ENCODE results near the gene N4BP2L2.
"Not testable (repeated sequence)": the region's sequence is repeated elsewhere in the genome, so short reads cannot be mapped to it uniquely, and the experiment has no call there.

Gene N4BP2L2

GRCh38 chr13:32538621-32539246 is at the start of gene N4BP2L2:
Gene N4BP2L2, minus strand, starts transcription at chr13:32538795. Its CDS starts 1,768 bp downstream, at chr13:32537027.
- peak; percentile 98 for DNase-seq

- DNase-seq: no peak
Observed at GRCh38 chr13:32587811-32588170, 49.2 kb upstream of the N4BP2L2 start.

GRCh38 chr13:32587011-32587810 is 48.6 kb upstream of the N4BP2L2 start:
- peak; percentile 76 for DNase-seq

GRCh38 chr13:32586080-32586900 is 47.7 kb upstream of the N4BP2L2 start, which contains the start of gene PDS5B:
Gene PDS5B, plus strand, starts transcription at chr13:32586452. Its CDS starts 62,321 bp downstream, at chr13:32648773.
- DNase-seq: peak; percentile 97

- peak; percentile 84 for DNase-seq
Observed at GRCh38 chr13:32585550-32586079, 47.0 kb upstream of the N4BP2L2 start.

GRCh38 chr13:32582991-32583390 is 44.4 kb upstream of the N4BP2L2 start:
- DNase-seq: no peak

GRCh38 chr13:32582281-32582680 is 43.7 kb upstream of the N4BP2L2 start:
- no peak for DNase-seq

GRCh38 chr13:32581177-32581786 is 42.7 kb upstream of the N4BP2L2 start:
- no peak for DNase-seq

- no peak for DNase-seq
Observed at GRCh38 chr13:32577032-32577431, 38.4 kb upstream of the N4BP2L2 start.

GRCh38 chr13:32575687-32576086 is 37.1 kb upstream of the N4BP2L2 start:
- DNase-seq: not testable (repeated sequence)

GRCh38 chr13:32560842-32561241 is 22.2 kb upstream of the N4BP2L2 start:
- not testable (repeated sequence) for DNase-seq

GRCh38 chr13:32555613-32556012 is 17.0 kb upstream of the N4BP2L2 start:
- DNase-seq: no peak

- DNase-seq: no peak
Observed at GRCh38 chr13:32553720-32554119, 15.1 kb upstream of the N4BP2L2 start.

GRCh38 chr13:32549788-32550187 is 11.2 kb upstream of the N4BP2L2 start:
- no peak for DNase-seq

GRCh38 chr13:32548837-32549236 is 10.2 kb upstream of the N4BP2L2 start:
- DNase-seq: no peak

- DNase-seq: no peak
Observed at GRCh38 chr13:32545083-32545482, 6.5 kb upstream of the N4BP2L2 start.

GRCh38 chr13:32542221-32542620 is 3.6 kb upstream of the N4BP2L2 start:
- no peak for DNase-seq

- peak; percentile 64 for DNase-seq
Observed at GRCh38 chr13:32538143-32538620, 413 bp downstream of the N4BP2L2 start.

- DNase-seq: peak; percentile 59
Observed at GRCh38 chr13:32537580-32538142, 934 bp downstream of the N4BP2L2 start.

GRCh38 chr13:32535748-32536147 is 2.8 kb downstream of the N4BP2L2 start:
- DNase-seq: no peak

- no peak for DNase-seq
Observed at GRCh38 chr13:32535115-32535514, 3.5 kb downstream of the N4BP2L2 start.

GRCh38 chr13:32530841-32531253 is 7.7 kb downstream of the N4BP2L2 start:
- no peak for DNase-seq

Data from islet precursor cell (in vitro differentiated cells).